AG04449 (cell line): ENCODE measurements around the gene GAS2L3.

Experiments used
- CTCF ChIA-PET: fragments of 350-600 bp; formaldehyde crosslinking; extraction: SDS; loops from one replicate; lab custom pipeline; 2021; ENCODE audit warnings: antibody characterized with exemption; lab: Yijun Ruan, JAX
- POLR2A ChIA-PET: fragments of 400-600, 350-600 bp; formaldehyde crosslinking; extraction: SDS; loops from one replicate; lab custom pipeline; 2020; ENCODE audit warnings: antibody characterized with exemption, inconsistent platforms; lab: Yijun Ruan, JAX
- DNase-seq: peaks from one replicate; pipeline ENCODE4 v3.0.0-alpha.2; 2010; ENCODE audit warnings: low read depth, low spot score
- H3K4me3 ChIP-seq: 2 replicates; pipeline ENCODE4 v1.5.1; 2011; ENCODE audit warnings: low read depth, mild to moderate bottlenecking, control low read depth, low read length
- TF ChIP-seq, protein P1 (sequence below): IDR thresholded peaks from one replicate; pipeline ENCODE4 v1.5.1; 2011; ENCODE audit warnings: mild to moderate bottlenecking, moderate library complexity, low read length, control low read depth, inconsistent platforms; ENCODE audit not compliant: insufficient read depth; ENCODE audit errors: missing control alignments

The GAS2L3 gene

DNA sequence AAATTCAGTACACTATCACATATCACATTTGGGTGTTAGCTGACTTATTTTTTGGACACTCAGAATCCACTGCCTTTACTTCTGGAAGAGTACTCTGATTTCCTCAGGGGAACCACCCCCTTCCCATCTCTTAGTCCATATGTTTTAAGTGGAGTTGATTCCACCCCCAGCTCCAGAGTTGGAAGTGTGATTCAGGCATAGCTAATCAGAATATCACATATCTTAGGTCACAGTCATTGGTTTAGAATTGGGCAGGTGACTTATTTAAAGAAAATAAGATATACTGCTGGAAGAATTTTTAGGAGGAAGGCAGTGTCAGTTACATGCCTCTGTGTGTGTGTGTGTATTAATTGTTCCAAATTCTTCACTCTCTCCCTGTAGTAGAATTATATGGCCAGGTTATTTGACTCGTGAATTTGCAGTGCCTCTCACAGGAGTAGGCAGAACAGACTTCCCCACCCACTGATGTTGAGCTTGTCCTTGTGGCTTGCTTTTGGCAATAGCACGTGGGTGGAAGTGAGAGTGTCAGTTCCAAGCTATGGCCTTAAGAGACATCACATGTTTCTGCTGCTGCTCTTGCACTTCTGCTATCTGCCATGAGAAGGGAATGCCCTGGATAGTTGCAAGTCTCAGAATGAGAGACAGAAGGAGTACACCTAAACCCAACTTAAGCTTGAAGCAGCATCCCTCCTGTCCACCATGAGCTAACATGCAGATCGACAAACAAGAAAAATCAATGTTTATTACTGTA lies 6.4 kb upstream of the GAS2L3 start:
- H3K4me3 ChIP-seq, result no peak overlapping the region
- TF ChIP-seq, protein P1, sequence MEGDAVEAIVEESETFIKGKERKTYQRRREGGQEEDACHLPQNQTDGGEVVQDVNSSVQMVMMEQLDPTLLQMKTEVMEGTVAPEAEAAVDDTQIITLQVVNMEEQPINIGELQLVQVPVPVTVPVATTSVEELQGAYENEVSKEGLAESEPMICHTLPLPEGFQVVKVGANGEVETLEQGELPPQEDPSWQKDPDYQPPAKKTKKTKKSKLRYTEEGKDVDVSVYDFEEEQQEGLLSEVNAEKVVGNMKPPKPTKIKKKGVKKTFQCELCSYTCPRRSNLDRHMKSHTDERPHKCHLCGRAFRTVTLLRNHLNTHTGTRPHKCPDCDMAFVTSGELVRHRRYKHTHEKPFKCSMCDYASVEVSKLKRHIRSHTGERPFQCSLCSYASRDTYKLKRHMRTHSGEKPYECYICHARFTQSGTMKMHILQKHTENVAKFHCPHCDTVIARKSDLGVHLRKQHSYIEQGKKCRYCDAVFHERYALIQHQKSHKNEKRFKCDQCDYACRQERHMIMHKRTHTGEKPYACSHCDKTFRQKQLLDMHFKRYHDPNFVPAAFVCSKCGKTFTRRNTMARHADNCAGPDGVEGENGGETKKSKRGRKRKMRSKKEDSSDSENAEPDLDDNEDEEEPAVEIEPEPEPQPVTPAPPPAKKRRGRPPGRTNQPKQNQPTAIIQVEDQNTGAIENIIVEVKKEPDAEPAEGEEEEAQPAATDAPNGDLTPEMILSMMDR, result no peak
- ChIA-PET POLR2A (no interaction called here), CTCF (interaction anchor here (1.8 to 2.7 kb wide), 2 partner anchors 10 to 13 kb away, joined by 10 to 13 read pairs; no protein-coding TSS in a partner anchor)
- DNase-seq, result no peak

GRCh38 chr12:100567945-100568344 lies 5.5 kb upstream of the GAS2L3 start:
- TF ChIP-seq, protein P1, result no peak
- no peak overlapping the region for H3K4me3 ChIP-seq
- POLR2A ChIA-PET, result no interaction called here
- CTCF ChIA-PET, result no interaction called here
- DNase-seq, result no peak

- CTCF ChIA-PET, result no interaction called here
- H3K4me3 ChIP-seq, result no peak overlapping the region
- TF ChIP-seq, protein P1, result no peak
- DNase-seq, result no peak
- POLR2A ChIA-PET, result no interaction called here
Observed at GRCh38 chr12:100572184-100572583, 1.3 kb upstream of the GAS2L3 start.

DNA sequence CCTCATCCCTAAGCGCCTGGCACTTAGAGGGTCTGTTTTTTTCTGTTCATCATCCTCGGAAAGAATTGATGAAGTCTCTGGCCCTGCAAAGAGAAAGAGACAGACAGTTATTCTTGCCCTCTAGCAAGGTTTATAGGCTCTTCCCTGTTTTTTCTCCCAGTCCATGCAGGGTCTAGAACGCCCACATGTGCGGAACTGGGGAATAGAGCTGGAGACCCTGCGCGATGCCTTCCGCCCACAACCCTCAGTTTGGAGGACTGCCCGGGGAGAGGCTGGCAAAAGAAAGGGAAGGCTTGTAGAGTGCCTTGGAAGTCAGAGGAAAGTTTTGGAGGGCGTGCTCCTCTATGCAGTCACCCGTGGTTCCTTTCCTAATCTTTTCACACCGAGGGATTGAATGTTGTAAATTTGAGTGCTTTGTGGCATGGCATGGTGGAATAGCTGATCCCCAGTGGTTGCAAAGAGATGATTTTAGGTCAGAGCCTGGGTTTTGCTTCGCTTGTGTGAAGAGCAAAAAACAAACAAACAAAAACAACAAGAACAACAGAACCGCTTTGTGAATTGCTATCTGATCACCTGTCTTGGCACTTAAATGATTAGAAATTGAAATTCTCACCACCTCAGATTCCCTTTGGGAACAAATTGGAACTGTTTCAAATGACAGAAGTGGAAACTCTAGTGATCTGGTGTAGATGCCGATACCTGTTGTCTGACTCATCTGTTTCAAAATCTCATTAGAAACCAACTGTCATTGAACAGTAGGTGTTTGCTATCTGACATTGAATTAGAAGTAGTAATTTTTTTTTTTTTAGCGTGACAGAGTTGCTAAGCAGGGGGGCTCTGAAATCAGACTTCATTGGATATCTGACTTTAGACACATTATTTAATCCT lies 947 bp downstream of the GAS2L3 start:
- TF ChIP-seq, protein P1, result no peak
- H3K4me3 ChIP-seq, result peak overlapping the region; percentile 86
- ChIA-PET POLR2A (no interaction called here), CTCF (interaction anchor here (1.2 to 2.0 kb wide), 3 partner anchors 19 to 420 kb away, joined by 3 to 8 read pairs (median 4); no protein-coding TSS in a partner anchor)
- no peak for DNase-seq

GRCh38 chr12:100576331-100577036 lies 3.0 kb downstream of the GAS2L3 start:
- H3K4me3 ChIP-seq, result no peak overlapping the region
- peak; percentile 51 for DNase-seq
- TF ChIP-seq, protein P1, result no peak
- ChIA-PET CTCF (interaction anchor here (2.0 kb wide), 1 partner anchor 21 kb away, joined by 8 read pairs; no protein-coding TSS in a partner anchor), POLR2A (no interaction called here)
